D721Med (cell line): ENCODE data around the gene NYAP1.

ENCODE experiments used
- DNase-seq: peaks from one replicate; pipeline ENCODE4 v3.0.0; 2011; ENCODE audit warnings: low spot score; ENCODE audit not compliant: insufficient read length
- FAIRE-seq: peaks from 2 replicates; lab custom pipeline; 2011; peaks lifted over from hg19 to GRCh38; lab: Jason Lieb, UNC
- CTCF ChIP-seq: IDR thresholded peaks from 2 replicates; pipeline ENCODE4 v1.5.1; 2012; ENCODE audit warnings: mild to moderate bottlenecking, control low read depth; ENCODE audit not compliant: insufficient read depth; ENCODE audit errors: missing control alignments

NYAP1 gene

DNA sequence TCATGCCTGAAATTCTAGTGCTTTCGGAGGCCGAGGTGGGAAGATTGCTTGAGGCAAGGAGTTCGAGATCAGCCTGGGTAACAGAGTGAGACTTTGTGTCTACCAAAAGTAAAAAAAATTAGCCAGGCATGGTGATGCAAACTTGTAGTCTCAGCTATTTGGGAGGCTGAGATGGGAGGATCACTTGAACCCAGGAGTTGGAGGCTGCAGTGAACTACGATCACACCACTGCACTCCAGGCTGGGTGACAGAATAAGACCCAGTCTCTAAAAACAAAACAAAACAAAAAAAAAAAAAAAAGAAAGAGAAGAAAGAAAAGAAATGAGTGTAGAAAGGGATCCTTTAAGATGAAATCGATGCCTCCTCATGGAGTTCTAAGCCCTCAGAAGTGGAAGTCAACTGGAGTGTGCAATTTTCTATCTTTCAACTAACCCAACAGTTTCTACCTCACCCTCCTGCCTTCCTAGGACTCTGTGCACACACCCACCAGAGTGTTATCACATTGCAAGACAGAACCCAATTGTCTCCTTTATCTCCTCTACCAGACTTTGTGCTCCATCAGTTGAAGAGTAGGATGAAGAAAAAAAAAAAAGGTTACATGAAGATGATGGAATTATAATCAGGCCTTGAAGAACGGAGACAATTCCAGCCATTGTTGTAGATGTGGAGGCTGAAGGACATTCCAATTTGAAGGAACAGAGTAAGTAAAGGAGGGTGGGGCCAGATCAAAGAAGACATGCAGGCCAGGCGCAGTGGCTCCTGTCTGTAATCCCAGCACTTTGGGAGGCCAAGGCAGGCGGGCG lies 26.9 kb downstream of the NYAP1 start:
- no peak for TF ChIP-seq CTCF
- FAIRE-seq (no peak), DNase-seq (no peak)

GRCh38 chr7:100513212-100513810 lies 29.6 kb downstream of the NYAP1 start:
- no peak for FAIRE-seq
- TF ChIP-seq CTCF = no peak
- no peak for DNase-seq

- TF ChIP-seq CTCF = no peak
- DNase-seq = no peak
- no peak for FAIRE-seq
These were observed 31.4 kb downstream of the NYAP1 start for GRCh38 chr7:100515072-100515532.

- TF ChIP-seq CTCF = no peak
- no peak for FAIRE-seq
- no peak for DNase-seq
These were observed 32.5 kb downstream of the NYAP1 start for GRCh38 chr7:100516135-100516812.

DNA sequence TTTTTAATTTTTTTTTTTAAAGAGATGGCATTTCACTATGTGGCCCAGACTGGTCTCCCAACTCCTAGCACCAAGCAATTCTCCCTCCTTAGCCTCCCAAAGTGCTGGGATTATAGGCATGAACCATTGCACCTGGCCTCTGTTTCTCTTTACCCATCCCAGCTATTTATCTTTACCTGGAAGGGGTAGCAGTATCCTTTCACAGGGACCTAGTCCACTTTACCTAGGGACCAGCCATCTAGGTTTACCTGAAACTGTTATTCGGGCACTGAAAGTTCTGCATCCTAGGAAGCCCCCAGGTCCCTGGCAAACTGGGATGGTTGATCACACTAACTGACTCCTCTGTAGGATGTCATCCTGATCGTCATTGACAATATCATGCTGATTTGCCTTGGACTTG lies 33.6 kb downstream of the NYAP1 start:
- DNase-seq (no peak), FAIRE-seq (no peak)
- no peak for TF ChIP-seq CTCF

GRCh38 chr7:100519580-100519979 lies 35.9 kb downstream of the NYAP1 start:
- FAIRE-seq = no peak
- DNase-seq = no peak
- TF ChIP-seq CTCF = no peak

- FAIRE-seq = no peak
- no peak for DNase-seq
- TF ChIP-seq CTCF = no peak
These were observed 36.4 kb downstream of the NYAP1 start for GRCh38 chr7:100520138-100520537.
